HFF-Myc (cell line): ENCODE measurements around the gene ZNF493.
A peak's percentile ranks its signal among the peaks of the same experiment; 100 is the strongest.

Source experiments
- DNase-seq: peaks from one replicate; pipeline ENCODE4 v3.0.0-alpha.2; 2011; ENCODE audit warnings: low read depth; ENCODE audit errors: extremely low read depth
- H3K4me3 ChIP-seq: replicated peaks from 2 replicates; pipeline ENCODE4 v1.5.1; 2011; ENCODE audit warnings: low read depth, mild to moderate bottlenecking, control low read depth, low read length
- TF ChIP-seq, protein P1 (sequence below): IDR thresholded peaks from 2 replicates; pipeline ENCODE4 v1.5.1; 2012; ENCODE audit warnings: mild to moderate bottlenecking, low read depth, low read length, control low read depth; ENCODE audit errors: missing control alignments

The ZNF493 gene

DNA sequence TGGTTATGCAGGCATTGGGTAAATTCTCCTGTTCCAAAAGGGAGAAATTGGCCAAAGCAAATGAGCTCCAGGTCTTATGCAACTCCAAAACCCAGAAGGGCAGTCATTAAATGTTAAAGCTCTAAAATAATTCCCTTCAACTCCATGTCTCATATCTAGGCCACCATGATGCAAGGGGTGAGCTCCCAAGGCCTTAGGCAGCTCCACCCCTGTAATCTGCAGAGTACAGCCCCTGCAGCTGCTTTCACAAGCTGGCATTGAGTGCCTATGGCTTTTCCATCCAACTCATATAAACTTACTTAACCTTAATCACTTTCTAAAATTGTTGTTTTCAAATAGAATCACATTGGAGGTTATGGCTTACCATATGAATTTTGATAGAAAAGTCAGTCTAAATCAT is 63.8 kb downstream of the ZNF493 start:
- DNase-seq = no peak
- H3K4me3 ChIP-seq = no peak overlapping the region
- TF ChIP-seq, protein P1, sequence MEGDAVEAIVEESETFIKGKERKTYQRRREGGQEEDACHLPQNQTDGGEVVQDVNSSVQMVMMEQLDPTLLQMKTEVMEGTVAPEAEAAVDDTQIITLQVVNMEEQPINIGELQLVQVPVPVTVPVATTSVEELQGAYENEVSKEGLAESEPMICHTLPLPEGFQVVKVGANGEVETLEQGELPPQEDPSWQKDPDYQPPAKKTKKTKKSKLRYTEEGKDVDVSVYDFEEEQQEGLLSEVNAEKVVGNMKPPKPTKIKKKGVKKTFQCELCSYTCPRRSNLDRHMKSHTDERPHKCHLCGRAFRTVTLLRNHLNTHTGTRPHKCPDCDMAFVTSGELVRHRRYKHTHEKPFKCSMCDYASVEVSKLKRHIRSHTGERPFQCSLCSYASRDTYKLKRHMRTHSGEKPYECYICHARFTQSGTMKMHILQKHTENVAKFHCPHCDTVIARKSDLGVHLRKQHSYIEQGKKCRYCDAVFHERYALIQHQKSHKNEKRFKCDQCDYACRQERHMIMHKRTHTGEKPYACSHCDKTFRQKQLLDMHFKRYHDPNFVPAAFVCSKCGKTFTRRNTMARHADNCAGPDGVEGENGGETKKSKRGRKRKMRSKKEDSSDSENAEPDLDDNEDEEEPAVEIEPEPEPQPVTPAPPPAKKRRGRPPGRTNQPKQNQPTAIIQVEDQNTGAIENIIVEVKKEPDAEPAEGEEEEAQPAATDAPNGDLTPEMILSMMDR = no peak

DNA sequence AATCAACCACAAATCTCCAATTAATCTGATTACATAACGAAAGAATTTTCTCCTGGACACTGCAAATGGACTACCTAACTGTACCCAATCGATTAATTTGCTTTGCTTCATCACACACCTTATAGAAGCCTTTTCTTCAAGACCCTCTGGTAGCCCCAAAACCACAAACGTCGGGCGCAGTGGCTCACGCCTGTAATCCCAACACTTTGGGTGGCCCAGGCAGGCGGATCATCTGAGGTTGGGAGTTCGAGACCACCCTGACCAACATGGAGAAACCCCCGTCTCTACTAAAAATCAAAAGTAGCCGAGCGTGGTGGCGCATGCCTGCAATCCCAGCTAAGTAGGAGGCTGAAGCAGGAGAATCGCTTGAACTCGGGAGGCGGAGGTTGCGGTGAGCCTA is 65.6 kb downstream of the ZNF493 start:
- no peak for DNase-seq
- no peak overlapping the region for H3K4me3 ChIP-seq
- TF ChIP-seq, protein P1 = no peak

DNA sequence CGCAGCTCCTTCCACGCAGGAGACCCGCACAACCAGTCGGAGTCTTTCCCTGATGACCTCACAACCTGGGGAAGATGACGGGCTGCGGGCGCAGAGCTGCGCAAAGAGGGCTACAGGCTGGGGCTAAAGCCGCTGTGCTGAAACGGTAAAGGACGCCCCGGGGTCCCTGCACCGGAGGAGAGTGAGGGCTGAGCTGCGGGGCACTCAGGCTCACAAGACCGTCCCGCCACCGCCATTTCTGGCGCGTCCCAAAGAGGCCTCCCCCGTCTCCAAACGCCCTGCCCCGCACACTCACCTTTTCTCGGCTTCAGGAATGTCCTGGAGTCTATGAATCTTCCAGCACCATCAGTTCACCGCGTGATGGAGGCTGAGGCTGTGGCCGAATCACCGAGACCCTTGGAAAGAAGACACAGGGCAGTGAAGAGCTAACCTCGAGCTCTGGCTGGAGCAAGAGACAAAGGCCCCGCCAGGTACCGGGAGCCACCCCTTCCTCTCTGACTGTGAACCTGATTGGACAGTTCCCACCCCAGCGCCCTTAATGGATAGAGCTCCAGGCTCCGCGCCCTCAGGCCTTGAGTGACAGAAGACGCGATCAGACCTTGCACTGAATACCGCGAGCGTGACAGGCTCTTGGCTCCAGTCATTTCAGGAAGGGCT is 66.6 kb downstream of the ZNF493 start:
- H3K4me3 ChIP-seq = no peak overlapping the region
- DNase-seq = no peak
- TF ChIP-seq, protein P1 = no peak

DNA sequence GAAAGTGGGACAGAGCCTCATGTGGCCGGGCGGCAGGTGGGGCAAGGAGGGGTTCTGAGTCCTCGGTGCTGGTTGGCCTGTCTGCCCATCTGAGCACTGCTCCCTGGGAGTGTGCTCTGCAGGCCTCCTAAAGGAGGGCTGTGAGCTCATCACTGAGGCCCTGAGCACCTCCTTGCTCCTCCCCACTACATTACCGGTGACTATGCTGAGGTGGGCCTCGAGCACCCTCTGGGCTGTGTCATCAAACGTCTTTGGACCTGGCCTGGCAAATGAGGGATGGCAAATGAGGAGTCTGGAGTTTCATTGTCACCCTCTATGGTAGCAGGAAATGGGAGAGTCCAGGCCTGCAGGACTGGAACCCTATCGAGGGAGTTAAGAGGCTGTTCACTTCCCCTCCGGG is 69.7 kb downstream of the ZNF493 start:
- no peak for DNase-seq
- TF ChIP-seq, protein P1 = no peak
- H3K4me3 ChIP-seq = no peak overlapping the region

DNA sequence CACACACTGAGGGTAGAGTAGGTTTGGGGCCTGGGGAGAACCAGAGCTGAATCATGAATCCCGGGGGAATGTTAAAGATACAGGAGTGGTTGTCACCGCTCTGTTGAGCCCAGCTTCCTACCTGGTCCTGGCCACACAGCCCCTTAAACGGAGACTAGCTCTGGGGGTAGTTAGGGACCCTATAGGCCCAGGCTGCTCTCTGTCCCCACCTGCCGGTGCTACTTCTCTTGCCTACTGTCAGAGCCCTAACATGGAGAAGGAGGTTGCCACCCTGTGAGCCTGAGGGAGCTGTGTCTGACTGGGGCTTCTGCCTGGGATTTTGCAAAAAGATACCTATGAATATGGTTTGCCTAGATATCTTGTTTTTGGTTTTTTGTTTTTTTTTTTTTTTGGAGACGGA is 71.9 kb downstream of the ZNF493 start:
- TF ChIP-seq, protein P1 = no peak
- H3K4me3 ChIP-seq = no peak overlapping the region
- DNase-seq = no peak

DNA sequence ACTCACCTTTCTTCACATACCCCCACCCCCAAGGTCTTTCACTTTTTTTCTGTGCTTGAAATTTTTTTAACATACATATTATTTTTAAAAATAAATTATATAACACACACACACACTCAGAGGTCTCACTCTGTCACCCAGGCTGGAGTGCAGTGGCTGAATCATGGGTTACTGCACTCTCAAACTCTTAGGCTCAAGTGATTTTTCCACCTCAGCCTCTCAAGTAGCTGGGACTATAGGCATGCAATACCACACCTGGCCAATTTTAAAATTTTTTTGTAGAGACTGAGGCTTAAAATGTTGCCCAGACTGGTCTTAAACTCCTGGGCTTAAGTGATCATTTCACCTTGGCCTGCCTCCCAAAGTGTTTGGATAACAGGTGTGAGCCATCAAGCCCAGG is 75.6 kb downstream of the ZNF493 start:
- TF ChIP-seq, protein P1 = no peak
- DNase-seq = no peak

DNA sequence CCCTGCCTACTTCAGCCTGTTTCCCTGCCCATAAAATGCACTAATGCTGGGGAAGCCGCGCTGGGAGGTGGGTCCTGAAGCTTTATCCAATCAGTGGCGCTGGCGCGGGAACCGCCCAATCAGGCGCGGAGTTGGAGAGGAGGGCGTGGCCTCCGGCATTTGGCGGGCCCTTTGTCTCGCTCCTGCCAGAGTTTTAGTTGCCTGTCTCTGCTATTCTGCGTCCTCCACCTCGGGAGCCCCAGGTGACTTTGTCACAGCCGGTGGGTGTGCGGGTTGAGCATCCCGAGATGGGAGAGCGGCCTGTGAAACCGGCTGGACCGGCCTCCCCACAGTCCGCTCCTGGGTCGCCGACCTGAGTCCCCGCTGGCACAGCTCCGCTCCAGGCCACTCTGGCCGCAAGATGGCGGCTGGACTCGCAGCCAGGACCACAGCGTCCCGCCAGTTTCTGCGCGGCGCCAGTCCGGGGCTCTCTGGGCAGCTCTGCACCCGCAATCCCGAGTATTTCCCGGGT is 77.8 kb downstream of the ZNF493 start:
- TF ChIP-seq, protein P1 = no peak
- DNase-seq = no peak
- H3K4me3 ChIP-seq = peak overlapping the region; percentile 25

More for the DNA sequence above, 75.6 kb downstream of the ZNF493 start:
- H3K4me3 ChIP-seq = no peak overlapping the region
